Stimulated activated CD4-positive, alpha-beta T cell treated with anti-CD3 and anti-CD28 coated beads, Interleukin-1b, Interleukin-23, amount 100 ng/mL, for 24 hours (primary cell): ENCODE data around the gene TUBA1A.
"Not testable (repeated sequence)": the region's sequence is repeated elsewhere in the genome, so short reads cannot be mapped to it uniquely, and the experiment has no call there.

Source experiments
- DNase-seq, 4 experiments: peaks; one replicate each; pipeline ENCODE4 v3.0.0-alpha.2; 2020; ENCODE audit warnings: low read depth in 4 of 4, low spot score in 1 of 4

Gene TUBA1A

GRCh38 chr12:49160399-49160798 lies 28.5 kb downstream of the TUBA1A start:
- DNase-seq, result no peak

- no peak for DNase-seq
Observed at GRCh38 chr12:49154221-49154620, 34.7 kb downstream of the TUBA1A start.

GRCh38 chr12:49147384-49147783 lies 41.5 kb downstream of the TUBA1A start:
- DNase-seq, result no peak

- DNase-seq, result no peak
Observed at GRCh38 chr12:49146406-49146805, 42.5 kb downstream of the TUBA1A start.

- no peak for DNase-seq
Observed at GRCh38 chr12:49144384-49144783, 44.5 kb downstream of the TUBA1A start.

GRCh38 chr12:49138999-49139398 lies 49.9 kb downstream of the TUBA1A start:
- DNase-seq, result no peak

- no peak for DNase-seq
Observed at GRCh38 chr12:49138587-49138986, 50.3 kb downstream of the TUBA1A start.

- DNase-seq, result no peak
Observed at GRCh38 chr12:49137476-49137875, 51.4 kb downstream of the TUBA1A start.

GRCh38 chr12:49136997-49137396 lies 51.9 kb downstream of the TUBA1A start:
- DNase-seq, result not testable (repeated sequence)
